Measurements from ENCODE around the gene XAB2.
"Not testable (repeated sequence)": the region's sequence is repeated elsewhere in the genome, so short reads cannot be mapped to it uniquely, and the experiment has no call there.

XAB2 gene

GRCh38 chr19:7648265-7649014, 19.1 kb upstream of the XAB2 start:
- DNase-seq = no peak

- DNase-seq = no peak
Observed at GRCh38 chr19:7647156-7647555, 17.8 kb upstream of the XAB2 start.

- no peak for DNase-seq
Observed at GRCh38 chr19:7646426-7646700, 17.0 kb upstream of the XAB2 start.

DNA sequence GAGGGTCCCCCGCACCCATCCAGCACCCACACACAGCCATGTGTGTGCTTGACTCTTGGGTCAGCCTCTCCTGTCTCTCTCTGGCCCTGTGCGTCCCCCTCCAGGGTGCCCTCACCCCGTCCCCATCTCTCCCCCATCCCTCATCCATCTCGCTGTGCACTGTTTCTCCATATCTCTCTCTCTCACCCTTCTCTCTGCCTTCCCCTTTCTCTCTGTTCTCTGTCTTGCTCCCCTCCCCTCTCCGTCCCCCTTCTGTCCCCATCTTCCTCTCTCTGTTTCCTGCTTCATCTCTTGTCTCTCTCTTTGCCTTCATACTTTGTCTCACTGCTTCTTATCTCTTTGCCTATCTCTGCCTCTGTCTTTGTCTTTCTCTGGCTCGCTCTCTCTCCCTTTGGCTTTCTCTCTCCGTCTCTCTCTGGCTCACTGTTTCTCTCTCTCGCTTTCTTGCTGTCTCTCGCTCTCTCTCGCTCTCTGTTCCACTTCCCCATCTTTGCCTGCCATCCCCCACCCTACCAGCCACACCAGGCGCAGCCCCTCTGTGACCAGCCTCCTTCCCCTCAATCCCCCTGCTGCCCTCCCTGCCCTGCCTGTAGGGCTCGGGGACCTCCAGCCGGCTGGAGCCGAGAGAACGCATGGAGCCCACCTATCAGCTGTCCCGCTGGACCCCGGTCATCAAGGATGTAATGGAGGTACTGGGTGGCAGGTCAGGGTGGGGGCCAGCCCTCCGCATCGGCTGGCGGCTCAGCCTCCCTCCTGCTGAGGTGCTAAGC, 16.5 kb upstream of the XAB2 start:
- DNase-seq = no peak

DNA sequence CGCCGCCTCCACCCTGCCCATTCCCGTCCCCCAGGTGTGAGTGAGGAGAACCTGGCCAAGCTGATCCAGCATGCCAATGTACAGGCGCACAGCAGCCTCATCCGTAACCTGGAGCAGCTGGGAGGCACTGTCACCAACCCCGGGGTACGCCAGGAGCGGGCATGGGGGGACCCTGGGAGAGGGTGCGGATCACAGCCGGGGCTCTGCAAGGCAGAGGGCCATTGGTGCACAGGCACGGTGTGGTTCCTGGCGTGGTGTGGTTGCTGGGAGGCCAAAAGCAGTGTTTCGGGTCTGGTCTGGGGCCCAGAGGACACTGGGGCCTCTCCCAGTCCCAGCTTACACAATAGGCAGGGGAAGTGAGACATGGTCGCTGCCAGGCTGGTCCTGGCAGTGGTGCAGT, 15.8 kb upstream of the XAB2 start:
- no peak for DNase-seq

DNA sequence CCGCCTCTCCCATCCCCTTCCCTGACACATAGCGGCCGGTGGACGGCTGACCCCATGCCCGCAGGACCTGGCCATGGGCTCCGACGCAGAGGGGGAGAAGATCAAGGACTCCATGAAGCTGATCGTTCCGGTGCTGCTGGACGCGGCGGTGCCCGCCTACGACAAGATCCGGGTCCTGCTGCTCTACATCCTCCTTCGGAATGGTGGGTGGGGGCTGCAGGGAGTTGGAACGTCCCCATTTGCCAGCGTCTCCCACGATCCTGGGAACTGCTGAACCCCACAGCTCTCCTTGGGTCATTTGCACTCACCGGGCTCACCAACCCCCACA, 15.2 kb upstream of the XAB2 start:
- DNase-seq = no peak

- not testable (repeated sequence) for DNase-seq
Observed at GRCh38 chr19:7643629-7644549, 14.5 kb upstream of the XAB2 start.

DNA sequence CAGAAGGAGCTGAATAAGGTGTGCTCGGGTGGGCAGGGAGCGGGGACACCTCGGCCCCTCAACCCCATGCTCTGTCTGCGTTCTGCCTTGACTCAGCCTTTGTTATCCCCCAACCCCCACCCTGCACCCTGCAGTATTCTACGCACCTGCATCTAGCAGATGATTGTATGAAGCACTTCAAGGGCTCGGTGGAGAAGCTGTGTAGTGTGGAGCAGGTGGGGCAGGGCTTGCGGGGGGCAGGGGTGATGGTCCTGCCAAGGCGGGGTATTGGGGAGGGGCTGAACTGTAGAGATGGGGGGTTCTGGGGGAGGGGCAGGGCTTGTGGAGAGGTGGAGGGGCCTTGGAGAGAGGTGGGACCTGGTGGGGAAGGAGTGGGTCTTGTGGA, 13.7 kb upstream of the XAB2 start:
- DNase-seq = no peak

- DNase-seq = no peak
Observed at GRCh38 chr19:7642295-7643030, 13.1 kb upstream of the XAB2 start.

DNA sequence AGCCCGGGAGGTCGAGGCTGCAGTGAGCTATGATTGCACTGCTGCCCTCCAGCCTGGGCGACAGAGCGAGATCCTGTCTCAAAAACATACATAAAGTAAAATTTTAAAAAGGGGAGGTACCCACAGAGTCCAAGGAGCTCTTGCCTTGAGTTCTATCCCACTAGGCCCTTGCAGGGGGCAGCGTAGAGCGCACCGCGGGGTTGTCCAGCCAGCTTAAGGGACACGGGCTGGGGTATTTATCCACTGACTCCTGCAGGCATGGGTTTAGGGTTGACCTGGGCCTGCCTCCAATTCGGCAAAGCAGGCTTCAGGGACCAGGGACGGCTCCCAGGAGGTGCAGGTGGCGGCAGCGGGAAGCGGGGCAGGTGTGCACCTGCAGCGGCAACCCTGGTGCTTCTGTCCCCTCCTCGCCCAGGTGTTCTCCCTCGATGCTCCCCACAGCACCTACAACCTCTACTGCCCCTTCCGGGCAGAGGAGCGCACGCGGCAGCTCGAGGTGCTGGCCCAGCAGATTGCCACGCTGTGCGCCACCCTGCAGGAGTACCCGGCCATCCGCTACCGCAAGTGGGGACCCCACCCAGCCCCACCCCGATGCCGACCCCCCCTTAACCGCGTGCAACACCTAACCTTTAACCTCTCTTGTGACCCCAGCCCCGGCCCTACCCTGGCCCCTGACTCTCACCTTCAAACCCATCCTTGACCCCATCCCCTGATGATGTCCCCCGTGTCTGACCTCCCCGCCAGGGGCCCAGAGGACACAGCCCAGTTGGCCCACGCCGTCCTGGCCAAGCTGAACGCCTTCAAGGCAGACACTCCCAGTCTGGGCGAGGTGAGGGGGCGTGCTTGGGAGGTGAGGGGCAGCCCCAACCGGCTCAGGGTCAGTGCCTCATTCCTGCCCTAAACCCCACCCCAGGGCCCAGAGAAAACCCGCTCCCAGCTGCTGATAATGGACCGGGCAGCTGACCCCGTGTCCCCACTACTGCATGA, 12.2 kb upstream of the XAB2 start:
- DNase-seq = no peak

DNA sequence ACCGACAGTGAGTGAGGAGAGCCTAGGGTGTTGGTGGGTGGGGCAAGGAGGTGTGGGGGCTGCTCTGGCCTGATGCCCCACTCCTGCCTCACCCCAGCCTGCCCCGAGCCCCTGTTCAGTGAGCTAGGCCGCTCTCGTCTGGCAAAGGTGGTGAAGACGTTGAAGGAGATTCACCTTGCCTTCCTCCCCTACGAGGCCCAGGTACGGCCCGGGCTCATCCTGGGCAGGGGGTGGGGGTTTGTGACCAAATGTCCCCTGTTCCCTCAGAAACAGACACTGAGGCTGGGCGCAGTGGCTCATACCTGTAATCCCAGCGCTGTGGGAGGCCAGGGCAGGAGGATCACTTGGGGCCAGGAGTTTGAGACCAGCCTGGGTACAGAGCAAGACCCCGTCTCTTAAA, 11.5 kb upstream of the XAB2 start:
- DNase-seq = no peak

GRCh38 chr19:7639863-7640348, 10.6 kb upstream of the XAB2 start:
- DNase-seq = no peak

GRCh38 chr19:7638802-7639465, 9.6 kb upstream of the XAB2 start:
- no peak for DNase-seq

DNA sequence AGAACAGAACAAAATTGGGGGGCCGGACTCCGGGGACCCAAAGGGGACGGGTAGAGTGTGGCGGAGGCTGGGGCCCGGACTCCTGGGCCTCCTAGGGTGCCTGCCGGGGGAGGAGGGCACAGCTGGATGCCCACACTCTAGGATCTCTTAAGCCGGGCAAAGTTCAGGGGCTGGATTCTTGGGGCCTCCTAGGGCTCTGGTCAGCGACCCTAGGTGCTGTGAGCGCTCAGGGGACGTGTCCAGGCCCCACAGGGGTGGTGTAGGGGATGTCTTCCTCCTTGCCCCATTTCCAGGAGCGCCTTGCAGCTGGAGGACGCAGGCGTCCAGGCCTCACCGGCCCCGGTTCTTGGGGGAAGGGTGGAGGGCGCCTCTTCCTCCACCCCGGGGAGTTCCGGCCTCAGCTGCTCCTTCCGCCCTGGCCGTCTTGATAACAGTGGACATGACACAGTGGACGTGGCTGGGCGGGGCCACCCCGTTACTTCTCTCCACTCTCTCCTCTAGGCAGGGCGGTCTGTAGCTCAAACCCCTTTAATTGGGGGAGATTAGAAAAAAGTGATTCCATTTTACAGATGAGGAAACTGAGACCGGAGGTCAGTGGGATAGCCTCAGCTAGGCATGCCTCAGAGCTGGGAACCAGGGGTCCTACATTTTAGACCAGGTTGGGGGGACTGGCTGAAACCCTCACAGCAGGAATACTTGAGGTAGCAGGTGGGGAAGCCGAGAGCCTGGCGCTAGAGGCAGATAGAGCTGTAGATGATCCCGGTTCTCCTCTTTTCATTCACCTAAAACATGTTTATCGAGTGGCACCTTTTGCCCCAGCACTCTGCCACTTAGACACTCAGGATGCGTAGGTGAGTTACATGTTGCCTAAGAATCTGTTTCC, 8.3 kb upstream of the XAB2 start:
- no peak for DNase-seq

GRCh38 chr19:7636691-7637373, 7.5 kb upstream of the XAB2 start, which contains the start of gene STXBP2:
STXBP2 (plus strand) TSS chr19:7637110; CDS start chr19:7637150, 40 bp downstream.
- DNase-seq = peak; percentile 87 to 96

DNA sequence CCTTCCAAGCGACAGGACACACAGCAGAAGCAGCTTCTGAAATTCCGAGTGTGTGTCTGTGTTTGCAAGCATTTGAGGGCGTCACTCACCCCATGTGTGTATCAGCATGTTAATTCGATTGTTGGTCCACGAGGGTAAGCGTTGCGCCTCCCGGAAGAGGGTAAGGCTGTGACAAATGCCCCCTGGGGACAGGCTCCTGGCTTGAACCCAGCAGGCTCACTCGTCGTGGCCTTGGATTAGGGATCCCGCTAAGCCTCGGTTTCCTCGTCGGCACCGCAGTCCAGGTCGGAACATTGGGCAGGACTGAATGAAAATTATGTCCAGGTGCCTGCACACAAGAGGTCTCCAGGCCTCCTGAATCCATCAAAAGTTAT, 7.0 kb upstream of the XAB2 start:
- no peak for DNase-seq

DNA sequence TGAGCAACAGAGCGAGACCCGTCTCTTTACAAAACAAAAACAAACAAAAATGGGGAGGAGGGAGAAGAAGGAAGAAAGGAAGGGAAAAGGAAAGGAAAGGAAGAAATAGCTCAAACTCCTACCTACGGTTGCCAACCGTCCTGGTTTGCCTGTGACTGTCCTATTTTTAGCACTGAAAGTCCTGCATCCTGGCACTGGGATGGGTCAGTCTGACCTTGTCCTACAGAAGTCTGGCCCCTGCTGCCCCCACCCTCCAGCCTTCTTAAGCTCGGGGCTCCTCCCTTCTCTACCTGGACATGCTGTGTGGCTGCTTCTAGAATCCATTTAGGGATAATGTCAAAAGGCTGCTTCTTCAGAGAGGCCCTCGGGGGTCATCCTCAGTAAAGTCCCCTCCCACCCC, 6.3 kb upstream of the XAB2 start:
- no peak for DNase-seq

DNA sequence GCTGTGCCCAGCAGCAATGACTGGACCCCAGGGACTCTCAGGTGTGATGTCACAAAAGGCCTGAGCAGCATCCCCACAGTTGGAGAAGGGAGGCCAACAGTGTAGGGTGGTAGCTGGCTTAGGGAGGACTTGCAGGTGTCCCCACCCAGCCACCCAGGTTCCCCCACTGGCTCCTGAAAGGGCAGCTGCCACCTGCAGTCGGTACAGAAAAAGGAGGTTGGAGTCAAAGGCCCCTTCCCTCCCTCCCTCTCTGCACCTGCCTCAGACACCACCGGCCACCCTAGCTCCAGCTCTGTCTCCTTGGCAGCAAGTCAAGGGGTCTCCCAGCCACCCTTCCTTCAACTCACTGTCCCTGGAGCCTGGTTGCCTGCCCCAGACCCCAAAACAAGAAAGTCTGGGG, 4.4 kb upstream of the XAB2 start, which contains the start of gene PCP2:
Gene PCP2, minus strand, starts transcription at position 22 of the 400 bp plus-strand sequence. CDS start 262 bp downstream, outside the sequence.
- DNase-seq = no peak
